ENCODE results near the gene AIF1L. TPM values are rescaled to one million over a fixed set of nuclear protein-coding genes. Genes with fewer than 3 reads are reported as not detected.

AIF1L gene
- total and polyA plus RNA-seq, 2 of the 13 experiments (the other 11 are each of a cell fraction or from before 2014, with no cell fraction given): 12.4 to 36.5 TPM

DNA sequence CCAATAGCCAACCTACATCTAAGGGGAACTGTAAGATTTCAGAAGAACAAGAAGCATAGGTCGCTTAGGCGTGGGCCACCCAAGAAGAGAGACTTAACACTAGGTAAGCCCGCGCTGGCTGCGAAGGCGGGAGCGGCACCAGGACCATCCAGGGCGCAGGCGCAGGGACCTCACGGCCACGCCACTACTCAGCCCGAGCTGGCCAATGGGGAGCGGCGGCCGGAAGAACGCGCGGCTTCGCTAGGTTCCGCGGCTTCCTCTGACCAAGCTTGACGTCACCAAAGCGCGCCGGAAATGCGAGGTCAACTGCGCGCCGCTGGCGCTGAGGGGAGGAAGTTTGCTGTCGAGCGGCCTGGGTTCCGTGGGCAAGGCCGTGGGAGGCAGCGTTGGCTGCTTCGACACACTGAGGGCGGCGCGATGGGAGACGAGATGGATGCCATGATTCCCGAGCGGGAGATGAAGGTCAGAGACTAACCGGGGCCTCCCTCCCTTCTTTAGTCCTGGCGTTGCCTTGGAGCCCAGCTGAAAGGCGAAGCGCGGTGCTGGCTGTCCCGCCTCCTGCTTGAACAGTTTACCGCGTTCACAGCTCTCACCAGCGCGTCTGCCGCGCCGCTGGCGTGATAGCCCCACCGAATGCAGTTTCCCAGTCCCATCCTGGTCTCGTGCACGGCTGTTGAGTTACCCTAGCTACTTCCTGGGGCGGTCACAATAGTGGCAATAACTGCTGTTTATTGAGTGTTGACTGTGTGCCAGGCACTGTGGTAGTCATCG, 29.1 kb downstream of the AIF1L start, which contains the start of gene NUP214 (continued):
- TF ChIP-seq, protein P1, sequence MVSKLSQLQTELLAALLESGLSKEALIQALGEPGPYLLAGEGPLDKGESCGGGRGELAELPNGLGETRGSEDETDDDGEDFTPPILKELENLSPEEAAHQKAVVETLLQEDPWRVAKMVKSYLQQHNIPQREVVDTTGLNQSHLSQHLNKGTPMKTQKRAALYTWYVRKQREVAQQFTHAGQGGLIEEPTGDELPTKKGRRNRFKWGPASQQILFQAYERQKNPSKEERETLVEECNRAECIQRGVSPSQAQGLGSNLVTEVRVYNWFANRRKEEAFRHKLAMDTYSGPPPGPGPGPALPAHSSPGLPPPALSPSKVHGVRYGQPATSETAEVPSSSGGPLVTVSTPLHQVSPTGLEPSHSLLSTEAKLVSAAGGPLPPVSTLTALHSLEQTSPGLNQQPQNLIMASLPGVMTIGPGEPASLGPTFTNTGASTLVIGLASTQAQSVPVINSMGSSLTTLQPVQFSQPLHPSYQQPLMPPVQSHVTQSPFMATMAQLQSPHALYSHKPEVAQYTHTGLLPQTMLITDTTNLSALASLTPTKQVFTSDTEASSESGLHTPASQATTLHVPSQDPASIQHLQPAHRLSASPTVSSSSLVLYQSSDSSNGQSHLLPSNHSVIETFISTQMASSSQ (IDR thresholded peaks at IDR 0.05; ENCODE audit: low read depth): peak; percentile 35; the same call in 1 of the 2 replicates
- TF ChIP-seq, protein P1 (CRISPR knock-in tag; IDR thresholded peaks at IDR 0.05; ENCODE audit: borderline replicate concordance): peak; percentile 72
- TF ChIP-seq ZNF792 (CRISPR knock-in tag; IDR thresholded peaks at IDR 0.05) (peak; percentile 87; the same call in 1 of the 2 replicates), ZNF256 (CRISPR knock-in tag; conservative IDR thresholded peaks at IDR 0.05) (no peak), NFATC3 (CRISPR knock-in tag; IDR thresholded peaks at IDR 0.05) (no peak), SRF (IDR thresholded peaks at IDR 0.05; ENCODE audit: low read depth, low read length) (peak; percentile 75), ZNF652 (CRISPR knock-in tag; IDR thresholded peaks at IDR 0.05; ENCODE audit: borderline replicate concordance, low read depth) (peak; percentile 35; the same call in 1 of the 2 replicates), KDM2A (CRISPR knock-in tag; IDR thresholded peaks at IDR 0.05; ENCODE audit: borderline replicate concordance, low read depth) (peak; percentile 99), FLYWCH1 (CRISPR knock-in tag; IDR thresholded peaks at IDR 0.05) (no peak), ELF4 (CRISPR knock-in tag; IDR thresholded peaks at IDR 0.05; ENCODE audit: borderline replicate concordance) (peak; percentile 92; the same call in 1 of the 2 replicates), MIER3 (CRISPR knock-in tag; IDR thresholded peaks at IDR 0.05; ENCODE audit: borderline replicate concordance) (peak; percentile 83; the same call in 1 of the 2 replicates)
- TF ChIP-seq, protein P2, sequence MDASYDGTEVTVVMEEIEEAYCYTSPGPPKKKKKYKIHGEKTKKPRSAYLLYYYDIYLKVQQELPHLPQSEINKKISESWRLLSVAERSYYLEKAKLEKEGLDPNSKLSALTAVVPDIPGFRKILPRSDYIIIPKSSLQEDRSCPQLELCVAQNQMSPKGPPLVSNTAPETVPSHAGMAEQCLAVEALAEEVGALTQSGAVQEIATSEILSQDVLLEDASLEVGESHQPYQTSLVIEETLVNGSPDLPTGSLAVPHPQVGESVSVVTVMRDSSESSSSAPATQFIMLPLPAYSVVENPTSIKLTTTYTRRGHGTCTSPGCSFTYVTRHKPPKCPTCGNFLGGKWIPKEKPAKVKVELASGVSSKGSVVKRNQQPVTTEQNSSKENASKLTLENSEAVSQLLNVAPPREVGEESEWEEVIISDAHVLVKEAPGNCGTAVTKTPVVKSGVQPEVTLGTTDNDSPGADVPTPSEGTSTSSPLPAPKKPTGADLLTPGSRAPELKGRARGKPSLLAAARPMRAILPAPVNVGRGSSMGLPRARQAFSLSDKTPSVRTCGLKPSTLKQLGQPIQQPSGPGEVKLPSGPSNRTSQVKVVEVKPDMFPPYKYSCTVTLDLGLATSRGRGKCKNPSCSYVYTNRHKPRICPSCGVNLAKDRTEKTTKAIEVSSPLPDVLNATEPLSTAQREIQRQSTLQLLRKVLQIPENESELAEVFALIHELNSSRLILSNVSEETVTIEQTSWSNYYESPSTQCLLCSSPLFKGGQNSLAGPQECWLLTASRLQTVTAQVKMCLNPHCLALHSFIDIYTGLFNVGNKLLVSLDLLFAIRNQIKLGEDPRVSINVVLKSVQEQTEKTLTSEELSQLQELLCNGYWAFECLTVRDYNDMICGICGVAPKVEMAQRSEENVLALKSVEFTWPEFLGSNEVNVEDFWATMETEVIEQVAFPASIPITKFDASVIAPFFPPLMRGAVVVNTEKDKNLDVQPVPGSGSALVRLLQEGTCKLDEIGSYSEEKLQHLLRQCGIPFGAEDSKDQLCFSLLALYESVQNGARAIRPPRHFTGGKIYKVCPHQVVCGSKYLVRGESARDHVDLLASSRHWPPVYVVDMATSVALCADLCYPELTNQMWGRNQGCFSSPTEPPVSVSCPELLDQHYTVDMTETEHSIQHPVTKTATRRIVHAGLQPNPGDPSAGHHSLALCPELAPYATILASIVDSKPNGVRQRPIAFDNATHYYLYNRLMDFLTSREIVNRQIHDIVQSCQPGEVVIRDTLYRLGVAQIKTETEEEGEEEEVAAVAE (CRISPR knock-in tag; IDR thresholded peaks at IDR 0.05; ENCODE audit: borderline replicate concordance): peak; percentile 91
- TF ChIP-seq, protein P3, sequence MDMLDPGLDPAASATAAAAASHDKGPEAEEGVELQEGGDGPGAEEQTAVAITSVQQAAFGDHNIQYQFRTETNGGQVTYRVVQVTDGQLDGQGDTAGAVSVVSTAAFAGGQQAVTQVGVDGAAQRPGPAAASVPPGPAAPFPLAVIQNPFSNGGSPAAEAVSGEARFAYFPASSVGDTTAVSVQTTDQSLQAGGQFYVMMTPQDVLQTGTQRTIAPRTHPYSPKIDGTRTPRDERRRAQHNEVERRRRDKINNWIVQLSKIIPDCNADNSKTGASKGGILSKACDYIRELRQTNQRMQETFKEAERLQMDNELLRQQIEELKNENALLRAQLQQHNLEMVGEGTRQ (IDR thresholded peaks at IDR 0.05; ENCODE audit: low read depth, low read length): no peak
- TF ChIP-seq, protein P3 (CRISPR knock-in tag; IDR thresholded peaks at IDR 0.05; ENCODE audit: borderline replicate concordance): no peak; the same call in 1 of the 2 replicates
- TF ChIP-seq, protein P4, sequence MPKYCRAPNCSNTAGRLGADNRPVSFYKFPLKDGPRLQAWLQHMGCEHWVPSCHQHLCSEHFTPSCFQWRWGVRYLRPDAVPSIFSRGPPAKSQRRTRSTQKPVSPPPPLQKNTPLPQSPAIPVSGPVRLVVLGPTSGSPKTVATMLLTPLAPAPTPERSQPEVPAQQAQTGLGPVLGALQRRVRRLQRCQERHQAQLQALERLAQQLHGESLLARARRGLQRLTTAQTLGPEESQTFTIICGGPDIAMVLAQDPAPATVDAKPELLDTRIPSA (CRISPR knock-in tag; IDR thresholded peaks at IDR 0.05; ENCODE audit: borderline replicate concordance): no peak
- TF ChIP-seq, protein P5, sequence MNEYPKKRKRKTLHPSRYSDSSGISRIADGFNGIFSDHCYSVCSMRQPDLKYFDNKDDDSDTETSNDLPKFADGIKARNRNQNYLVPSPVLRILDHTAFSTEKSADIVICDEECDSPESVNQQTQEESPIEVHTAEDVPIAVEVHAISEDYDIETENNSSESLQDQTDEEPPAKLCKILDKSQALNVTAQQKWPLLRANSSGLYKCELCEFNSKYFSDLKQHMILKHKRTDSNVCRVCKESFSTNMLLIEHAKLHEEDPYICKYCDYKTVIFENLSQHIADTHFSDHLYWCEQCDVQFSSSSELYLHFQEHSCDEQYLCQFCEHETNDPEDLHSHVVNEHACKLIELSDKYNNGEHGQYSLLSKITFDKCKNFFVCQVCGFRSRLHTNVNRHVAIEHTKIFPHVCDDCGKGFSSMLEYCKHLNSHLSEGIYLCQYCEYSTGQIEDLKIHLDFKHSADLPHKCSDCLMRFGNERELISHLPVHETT (CRISPR knock-in tag; conservative IDR thresholded peaks at IDR 0.05): peak; percentile 82
